Kidney (tissue), 14 donors: ENCODE data around the gene FRMD4A. TPM values are rescaled to one million over a fixed set of nuclear protein-coding genes. Genes with fewer than 3 reads are reported as not detected.

ENCODE experiments used
- DNase-seq, 5 donors: peaks; one replicate each; pipeline ENCODE4 v3.0.0-alpha.2; 2013 to 2020
- FAIRE-seq: peaks from 2 replicates; lab custom pipeline; 2012; peaks lifted over from hg19 to GRCh38; lab: Jason Lieb, UNC
- H3K27ac ChIP-seq, 2 donors: one replicate each; pipeline ENCODE4 v1.7.0; 2013; ENCODE audit warnings: low read depth in 2 of 2, low read length in 2 of 2, inconsistent platforms in 1 of 2
- H3K27me3 ChIP-seq: one replicate; pipeline ENCODE4 v1.7.1; 2013; ENCODE audit warnings: low read length, inconsistent platforms; ENCODE audit not compliant: control insufficient read depth, insufficient read depth
- H3K36me3 ChIP-seq, 3 donors: one replicate each; pipeline versions ENCODE4 v1.7.0 to v1.7.1; 2013; ENCODE audit warnings: low read length in 3 of 3, control low read depth in 1 of 3, inconsistent platforms in 1 of 3; ENCODE audit not compliant: insufficient read depth in 3 of 3, control insufficient read depth in 2 of 3
- H3K4me1 ChIP-seq, 3 donors: one replicate each; pipeline versions ENCODE4 v1.7.0 to v1.7.1; 2013; ENCODE audit warnings: low read length in 3 of 3, inconsistent platforms in 1 of 3, low read depth in 1 of 3; ENCODE audit not compliant: control insufficient read depth in 2 of 3, insufficient read depth in 2 of 3
- H3K4me3 ChIP-seq, 3 donors: one replicate each; pipeline versions ENCODE4 v1.7.0 to v1.8.1; 2013; ENCODE audit warnings: low read length in 3 of 3, control low read depth in 1 of 3, inconsistent platforms in 1 of 3
- H3K9ac ChIP-seq, 3 donors: one replicate each; pipeline versions ENCODE4 v1.7.0 to v1.7.1; 2013; ENCODE audit warnings: low read length in 3 of 3, control low read depth in 1 of 3, inconsistent platforms in 1 of 3
- H3K9me3 ChIP-seq, 3 donors: one replicate each; pipeline versions ENCODE4 v1.7.0 to v1.7.1; 2013; ENCODE audit warnings: low read length in 3 of 3, control low read depth in 1 of 3, inconsistent platforms in 1 of 3; ENCODE audit not compliant: control insufficient read depth in 2 of 3, insufficient read depth in 1 of 3
- CTCF ChIP-seq: IDR thresholded peaks from 3 replicates; pipeline ENCODE4 v1.5.1; 2012; ENCODE audit warnings: mild to moderate bottlenecking, moderate library complexity, borderline replicate concordance; ENCODE audit not compliant: insufficient read depth; ENCODE audit errors: extremely low read depth
- intact Hi-C: fragments of 100-400 bp; cut with DNase I; formaldehyde crosslinking; loops from one replicate; pipeline ENCODE4 v1.11.1; 2022
- polyA plus RNA-seq: library from polyadenylated mRNA; stranded (reverse); fragments of 350-450 nt; fragmentation: Illumina TruSeq; extraction: RNeasy Lipid Tissue Mini Kit (QIAGEN cat#74804); gene quantifications from one replicate; pipeline ENCODE4 v1.2.3, GENCODE V29; 2014; ENCODE audit warnings: low read depth, low replicate concordance; ENCODE audit not compliant: insufficient read depth
- total RNA-seq: library from RNA; stranded (reverse); fragmentation: NEBNext Ultra II Directional; extraction: Animal tissue kit (Norgen Biotek cat#: 25700); gene quantifications from one replicate; pipeline ENCODE4 v1.2.1, GENCODE V29; 2021
- donor health status: control.
- donor health status: control.
- donor health status: control.
- donor health status: control.
- donor health status: control.
- donor health status: DM: yes; HTN: yes; CAD: no.
- donor health status: Normal renal cell carcinoma (clear cell type).

Gene FRMD4A
- total and polyA plus RNA-seq, 2 donors from 2014 or later: 16.0 to 68.2 TPM

GRCh38 chr10:13627459-13628310, 703.0 kb downstream of the FRMD4A start:
- Histone ChIP-seq H3K9me3 (no peaks in the 10 kb centered on the region), H3K27ac (no peak overlapping the region), H3K9ac (no peak overlapping the region), H3K36me3 (peaks cover 0 to 6% (median 0%) of the 10 kb centered on the region in 3 donors), H3K4me3 (no peak overlapping the region), H3K4me1 (no peaks in the 10 kb centered on the region), H3K27me3 (no peaks in the 10 kb centered on the region)
- FAIRE-seq (no peak), DNase-seq (no peak)
- TF ChIP-seq CTCF: no peak
- intact Hi-C loops: no loop called here

GRCh38 chr10:13624630-13625029, 706.1 kb downstream of the FRMD4A start:
- no peak for DNase-seq
- no peak for TF ChIP-seq CTCF
- H3K4me1 ChIP-seq: no peaks in the 10 kb centered on the region
- no peaks in the 10 kb centered on the region for H3K27me3 ChIP-seq
- intact Hi-C loops: no loop called here
- no peaks in the 10 kb centered on the region for H3K9me3 ChIP-seq
- H3K27ac ChIP-seq: no peak overlapping the region
- H3K36me3 ChIP-seq: peaks cover 0 to 8% (median 0%) of the 10 kb centered on the region in 3 donors
- no peak for FAIRE-seq
- no peak overlapping the region for H3K9ac ChIP-seq
- no peak overlapping the region for H3K4me3 ChIP-seq

GRCh38 chr10:13621931-13622330, 708.8 kb downstream of the FRMD4A start:
- no peaks in the 10 kb centered on the region for H3K4me1 ChIP-seq
- intact Hi-C loops: no loop called here
- no peaks in the 10 kb centered on the region for H3K9me3 ChIP-seq
- H3K9ac ChIP-seq: no peak overlapping the region
- H3K36me3 ChIP-seq: peaks cover 0 to 18% (median 3%) of the 10 kb centered on the region in 3 donors
- H3K4me3 ChIP-seq: no peak overlapping the region
- no peak for DNase-seq
- H3K27ac ChIP-seq: no peak overlapping the region
- no peaks in the 10 kb centered on the region for H3K27me3 ChIP-seq
- TF ChIP-seq CTCF: no peak
- no peak for FAIRE-seq
